HG02642 (cell line): ENCODE results near the gene PLD1.

Experiments used
- ATAC-seq: cut with Tn5 transposase; IDR thresholded peaks from one replicate; pipeline ENCODE4 v1.9.1; 2021; ENCODE audit warnings: mild to moderate bottlenecking; ENCODE audit not compliant: unreplicated experiment, poor library complexity

PLD1 gene

GRCh38 chr3:171678971-171679492, 131.3 kb downstream of the PLD1 start:
- ATAC-seq = no peak

- ATAC-seq = no peak
Measured at GRCh38 chr3:171677706-171678105, 132.6 kb downstream of the PLD1 start.

GRCh38 chr3:171676601-171677175, 133.6 kb downstream of the PLD1 start:
- ATAC-seq = no peak

DNA sequence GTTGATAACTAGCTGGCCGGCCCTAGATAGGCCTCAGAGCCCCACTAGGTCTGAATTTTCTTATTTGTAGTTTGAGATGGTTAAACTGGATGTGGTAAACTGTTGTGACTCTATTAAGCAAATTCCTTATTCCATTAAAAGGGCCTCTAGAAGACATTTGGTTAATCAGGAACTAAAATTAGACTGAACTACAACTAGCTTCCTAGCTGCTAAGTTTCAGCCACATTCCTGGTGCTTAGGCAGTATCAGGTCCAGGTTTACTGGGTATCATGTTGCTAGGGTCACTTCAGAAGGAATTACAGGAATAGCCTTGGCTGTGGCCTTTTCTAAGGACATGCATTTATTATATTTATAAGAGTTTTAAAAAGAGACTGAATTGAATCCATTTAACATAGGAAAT, 136.3 kb downstream of the PLD1 start:
- ATAC-seq = no peak

GRCh38 chr3:171672538-171672937, 137.7 kb downstream of the PLD1 start:
- no peak for ATAC-seq

DNA sequence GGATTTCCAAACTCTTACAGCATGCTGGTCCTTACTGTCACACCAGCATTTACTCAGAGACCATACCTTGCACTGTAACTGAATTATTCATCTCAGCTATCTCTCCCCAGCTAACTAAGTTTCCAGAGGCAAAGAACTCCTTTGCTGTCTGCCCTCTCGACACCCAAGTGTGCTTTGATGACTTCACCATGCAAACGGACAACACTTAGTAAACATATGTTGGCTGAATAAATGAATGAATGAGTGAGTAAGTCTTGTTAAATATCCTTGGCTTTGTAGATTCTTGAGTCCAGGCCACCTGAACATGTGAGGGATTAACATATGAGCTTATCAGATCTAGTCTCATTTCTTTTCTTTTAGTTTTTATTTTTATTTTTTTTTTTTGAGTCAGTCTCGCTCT, 138.2 kb downstream of the PLD1 start:
- no peak for ATAC-seq

DNA sequence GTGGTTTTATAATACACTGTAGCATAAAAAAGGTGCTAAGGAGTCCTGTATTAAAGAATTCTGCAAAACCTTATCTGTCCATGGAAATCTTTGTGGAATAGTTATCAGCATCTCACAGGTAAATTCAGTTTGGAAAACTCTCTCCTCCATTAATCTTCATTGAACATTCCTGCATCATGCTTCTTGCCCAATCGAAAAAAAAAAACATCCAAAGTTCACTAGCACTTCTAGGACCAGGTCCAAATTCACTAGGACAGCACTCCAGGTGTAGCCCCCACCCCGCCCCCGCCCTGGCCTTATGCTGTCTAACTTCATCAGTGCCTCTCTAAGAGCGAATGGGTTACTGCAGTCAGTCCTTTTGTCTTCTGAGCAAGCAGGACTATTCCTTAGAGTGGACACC, 138.6 kb downstream of the PLD1 start:
- ATAC-seq = no peak

- no peak for ATAC-seq
Measured at GRCh38 chr3:171666516-171666915, 143.8 kb downstream of the PLD1 start.

- ATAC-seq = no peak
Measured at GRCh38 chr3:171663805-171664204, 146.5 kb downstream of the PLD1 start.

DNA sequence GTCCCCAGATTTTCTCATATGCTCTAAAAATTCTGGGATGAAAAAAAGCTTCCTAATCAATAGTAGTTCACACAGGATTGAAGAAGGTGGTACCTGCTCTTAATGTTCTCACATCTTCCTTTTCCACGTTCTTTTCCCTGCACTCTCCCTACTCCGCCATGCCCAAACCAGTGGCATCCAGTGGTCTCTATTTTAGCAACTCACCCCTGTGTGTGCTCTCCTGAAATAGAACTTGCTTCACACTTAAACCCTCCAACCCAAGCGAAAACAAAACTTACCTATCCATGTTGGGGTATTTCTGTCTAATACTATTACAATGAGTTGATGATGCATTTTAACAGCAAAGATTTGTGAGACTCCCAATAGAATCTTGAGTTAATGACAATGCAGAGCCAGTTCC, 148.8 kb downstream of the PLD1 start:
- no peak for ATAC-seq

DNA sequence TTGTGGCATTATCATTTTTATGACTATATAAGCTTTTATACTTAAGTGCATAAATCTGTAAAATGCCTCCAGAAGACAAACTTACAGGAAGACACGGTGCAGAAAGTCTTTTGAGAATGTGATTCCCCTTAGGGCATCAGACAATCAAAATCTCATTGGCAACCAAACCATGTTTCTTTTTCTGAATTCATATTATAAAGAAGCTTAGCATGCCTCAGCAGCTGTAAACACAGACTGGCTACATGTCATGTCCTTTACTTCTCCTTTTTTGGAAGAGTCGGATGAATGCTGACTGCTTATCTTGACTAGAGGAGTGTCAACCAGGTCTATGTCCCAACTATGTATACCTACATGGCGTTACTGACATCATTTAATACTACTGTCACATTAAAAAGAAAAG, 150.1 kb downstream of the PLD1 start:
- ATAC-seq = no peak

- no peak for ATAC-seq
Measured at GRCh38 chr3:171658841-171659240, 151.4 kb downstream of the PLD1 start.

- ATAC-seq = no peak
Measured at GRCh38 chr3:171654809-171655208, 155.5 kb downstream of the PLD1 start.

DNA sequence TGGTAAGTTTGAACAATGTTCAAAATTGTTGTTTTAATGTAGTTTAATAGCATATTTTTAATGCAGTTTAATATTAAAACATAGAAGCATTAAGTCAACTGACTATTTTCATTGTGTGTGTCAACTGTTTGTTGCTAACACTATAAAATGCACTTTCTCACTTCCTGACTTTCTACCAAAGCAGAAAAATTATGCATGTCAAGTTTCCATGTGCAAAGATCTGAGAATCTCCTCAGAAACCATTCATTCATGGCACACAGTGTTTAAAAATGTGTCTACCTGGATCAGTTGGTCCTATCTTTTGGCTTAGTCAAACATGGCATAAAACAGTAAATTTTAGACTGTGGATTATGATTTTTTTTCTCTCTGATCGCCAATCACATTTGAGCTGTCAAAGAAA, 156.0 kb downstream of the PLD1 start:
- ATAC-seq = no peak

GRCh38 chr3:171653701-171654100, 156.6 kb downstream of the PLD1 start:
- ATAC-seq = no peak

DNA sequence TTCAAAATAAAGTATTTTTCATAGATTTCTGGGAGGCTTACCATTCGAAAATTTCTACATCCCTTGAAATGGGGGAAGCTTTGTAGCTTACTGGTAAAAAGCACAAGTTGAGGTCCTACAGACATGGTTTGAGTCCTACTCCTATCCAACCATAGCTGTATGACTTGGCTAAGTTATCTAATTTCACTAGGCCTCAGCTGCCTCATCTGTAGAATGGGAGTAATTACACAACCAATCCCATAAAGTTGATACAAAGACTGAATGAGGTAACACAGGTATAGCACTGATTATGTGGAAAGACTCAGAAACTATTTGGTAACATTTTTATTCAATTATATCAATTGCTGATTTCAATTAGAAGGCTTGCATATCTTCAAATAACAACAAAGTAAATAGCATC, 157.4 kb downstream of the PLD1 start:
- ATAC-seq = no peak

- no peak for ATAC-seq
Measured at GRCh38 chr3:171649911-171650592, 160.2 kb downstream of the PLD1 start.

GRCh38 chr3:171649267-171649666, 161.0 kb downstream of the PLD1 start:
- no peak for ATAC-seq

GRCh38 chr3:171648069-171648468, 162.2 kb downstream of the PLD1 start:
- no peak for ATAC-seq

- ATAC-seq = no peak
Measured at GRCh38 chr3:171646357-171647133, 163.7 kb downstream of the PLD1 start.

- ATAC-seq = no peak
Measured at GRCh38 chr3:171644681-171645080, 165.6 kb downstream of the PLD1 start.
